Endothelial cell (in vitro differentiated cells): ENCODE results near the gene L1CAM. TPM values are rescaled to one million over a fixed set of nuclear protein-coding genes. Genes with fewer than 3 reads are reported as not detected.

ENCODE experiments used
- DNase-seq: peaks from one replicate; pipeline ENCODE4 v3.0.0; 2021; ENCODE audit warnings: low spot score
- H3K27ac Mint-ChIP-seq: one replicate; pipeline ENCODE4 v1.8.0; 2021; ENCODE audit warnings: mixed read lengths, inconsistent platforms; ENCODE audit not compliant: unreplicated experiment
- H3K27me3 Mint-ChIP-seq: one replicate; pipeline ENCODE4 v1.8.0; 2021; ENCODE audit warnings: mild to moderate bottlenecking, moderate library complexity, mixed read lengths, inconsistent platforms; ENCODE audit not compliant: unreplicated experiment
- H3K36me3 Mint-ChIP-seq: one replicate; pipeline ENCODE4 v1.8.0; 2021; ENCODE audit warnings: mild to moderate bottlenecking, low read depth, mixed read lengths, inconsistent platforms; ENCODE audit not compliant: unreplicated experiment
- H3K4me1 Mint-ChIP-seq: one replicate; pipeline ENCODE4 v1.8.0; 2021; ENCODE audit warnings: mild to moderate bottlenecking, mixed read lengths, inconsistent platforms; ENCODE audit not compliant: unreplicated experiment
- H3K4me3 Mint-ChIP-seq: one replicate; pipeline ENCODE4 v1.8.0; 2021; ENCODE audit warnings: mild to moderate bottlenecking, mixed read lengths, inconsistent platforms; ENCODE audit not compliant: unreplicated experiment
- H3K9me3 Mint-ChIP-seq: one replicate; pipeline ENCODE4 v1.8.0; 2021; ENCODE audit warnings: mixed read lengths, inconsistent platforms; ENCODE audit not compliant: unreplicated experiment
- CTCF ChIP-seq: fragments of 200-600 bp; sonication (generic); IDR thresholded peaks from one replicate; pipeline ENCODE4 v1.5.0; 2021; ENCODE audit warnings: antibody characterized with exemption; ENCODE audit not compliant: unreplicated experiment
- total RNA-seq: library from RNA; stranded (reverse); fragmentation: NEBNext Ultra II Directional; extraction: Animal tissue kit (Norgen Biotek cat#: 25700); gene quantifications from one replicate; pipeline ENCODE4 v1.2.1, GENCODE V29; 2021; ENCODE audit not compliant: unreplicated experiment

L1CAM gene
- total RNA-seq, 1 donor from 2014 or later: 0.31 TPM

GRCh38 chrX:153825042-153825441 is 60.9 kb downstream of the L1CAM start:
- Mint-ChIP-seq H3K9me3 (no peaks in the 10 kb centered on the region), H3K27ac (no peak overlapping the region), H3K27me3 (peaks cover 4% of the 10 kb centered on the region), H3K4me3 (no peak overlapping the region), H3K4me1 (peaks cover 10% of the 10 kb centered on the region), H3K36me3 (no peaks in the 10 kb centered on the region)
- no peak for DNase-seq
- no peak for TF ChIP-seq CTCF

GRCh38 chrX:153824348-153824747 is 61.6 kb downstream of the L1CAM start:
- H3K4me3 Mint-ChIP-seq: no peak overlapping the region
- H3K4me1 Mint-ChIP-seq: peaks cover 10% of the 10 kb centered on the region
- peaks cover 4% of the 10 kb centered on the region for H3K27me3 Mint-ChIP-seq
- TF ChIP-seq CTCF: no peak
- H3K36me3 Mint-ChIP-seq: no peaks in the 10 kb centered on the region
- DNase-seq: no peak
- no peak overlapping the region for H3K27ac Mint-ChIP-seq
- H3K9me3 Mint-ChIP-seq: no peaks in the 10 kb centered on the region

GRCh38 chrX:153821066-153821465 is 64.9 kb downstream of the L1CAM start:
- no peaks in the 10 kb centered on the region for H3K36me3 Mint-ChIP-seq
- no peak for TF ChIP-seq CTCF
- no peak overlapping the region for H3K4me3 Mint-ChIP-seq
- no peaks in the 10 kb centered on the region for H3K27me3 Mint-ChIP-seq
- no peaks in the 10 kb centered on the region for H3K9me3 Mint-ChIP-seq
- H3K4me1 Mint-ChIP-seq: peaks cover 18% of the 10 kb centered on the region
- DNase-seq: no peak
- no peak overlapping the region for H3K27ac Mint-ChIP-seq

GRCh38 chrX:153820601-153821000 is 65.4 kb downstream of the L1CAM start:
- Mint-ChIP-seq H3K27me3 (no peaks in the 10 kb centered on the region), H3K9me3 (no peaks in the 10 kb centered on the region), H3K4me1 (peaks cover 17% of the 10 kb centered on the region), H3K27ac (no peak overlapping the region), H3K36me3 (no peaks in the 10 kb centered on the region), H3K4me3 (no peak overlapping the region)
- TF ChIP-seq CTCF: no peak
- DNase-seq: no peak

- H3K4me1 Mint-ChIP-seq: peaks cover 13% of the 10 kb centered on the region
- DNase-seq: no peak
- H3K36me3 Mint-ChIP-seq: no peaks in the 10 kb centered on the region
- no peaks in the 10 kb centered on the region for H3K9me3 Mint-ChIP-seq
- no peak for TF ChIP-seq CTCF
- no peaks in the 10 kb centered on the region for H3K27me3 Mint-ChIP-seq
- H3K4me3 Mint-ChIP-seq: no peak overlapping the region
- no peak overlapping the region for H3K27ac Mint-ChIP-seq
These were observed 66.5 kb downstream of the L1CAM start for GRCh38 chrX:153819384-153820040.
